Measurements from ENCODE around the gene AK8. TPM values are rescaled to one million over a fixed set of nuclear protein-coding genes. Genes with fewer than 3 reads are reported as not detected.

AK8 gene
- total and polyA plus RNA-seq, 9 donors = 0.36 to 9.8 (median 1.6) TPM

- Histone ChIP-seq H3K36me3 (no peaks in the 10 kb centered on the region), H3K27me3 (no peaks in the 10 kb centered on the region)
These were observed 16.3 kb upstream of the AK8 start for GRCh38 chr9:132894346-132894745.

DNA sequence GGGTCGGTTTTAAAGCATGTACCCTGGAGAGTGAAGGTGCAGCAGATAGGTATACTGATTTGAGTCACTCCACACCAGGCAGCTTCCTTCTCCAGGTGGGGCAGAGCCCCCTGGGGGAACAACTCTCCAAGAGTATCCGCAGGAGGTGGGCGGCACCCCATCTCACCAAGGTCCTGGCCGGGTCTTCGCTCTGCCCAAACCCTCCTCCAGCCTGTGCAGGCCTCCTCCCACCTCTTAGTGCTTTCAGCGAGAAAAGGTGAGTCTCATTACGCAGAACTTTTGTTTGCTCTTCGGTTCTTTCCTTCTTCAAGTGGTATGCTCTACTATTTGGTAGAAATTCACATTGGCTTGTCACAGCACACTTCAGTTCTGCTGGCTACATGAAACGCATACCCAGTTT is 14.3 kb upstream of the AK8 start:
- peak in 1 of 5 donors; percentile 16 for DNase-seq
- 59 to 70% (median 62%) methylated on average over 9 of the region's 9 CpGs for WGBS, 3 donors
- no peaks in the 10 kb centered on the region for H3K36me3 ChIP-seq
- H3K4me3 ChIP-seq = no peak overlapping the region
- intact Hi-C loops (cut with DNase I) = no loop called here
- H3K27me3 ChIP-seq = no peaks in the 10 kb centered on the region
- peaks cover 2% of the 10 kb centered on the region for H3K4me1 ChIP-seq (ENCODE audit: insufficient read depth)
- no peak for TF ChIP-seq POLR2A (IDR thresholded peaks at IDR 0.05)
- H3K9me3 ChIP-seq = no peaks in the 10 kb centered on the region
- H3K27ac ChIP-seq = no peak overlapping the region

More at GRCh38 chr9:132894346-132894745, 16.3 kb upstream of the AK8 start:
- intact Hi-C loops (cut with DNase I) = no loop called here
- Histone ChIP-seq H3K9me3 (no peaks in the 10 kb centered on the region), H3K4me1 (ENCODE audit: insufficient read depth) (peaks cover 2% of the 10 kb centered on the region), H3K4me3 (no peak overlapping the region), H3K27ac (no peak overlapping the region)
- DNase-seq = peak in 1 of 5 donors; percentile 13
- TF ChIP-seq, protein P1, sequence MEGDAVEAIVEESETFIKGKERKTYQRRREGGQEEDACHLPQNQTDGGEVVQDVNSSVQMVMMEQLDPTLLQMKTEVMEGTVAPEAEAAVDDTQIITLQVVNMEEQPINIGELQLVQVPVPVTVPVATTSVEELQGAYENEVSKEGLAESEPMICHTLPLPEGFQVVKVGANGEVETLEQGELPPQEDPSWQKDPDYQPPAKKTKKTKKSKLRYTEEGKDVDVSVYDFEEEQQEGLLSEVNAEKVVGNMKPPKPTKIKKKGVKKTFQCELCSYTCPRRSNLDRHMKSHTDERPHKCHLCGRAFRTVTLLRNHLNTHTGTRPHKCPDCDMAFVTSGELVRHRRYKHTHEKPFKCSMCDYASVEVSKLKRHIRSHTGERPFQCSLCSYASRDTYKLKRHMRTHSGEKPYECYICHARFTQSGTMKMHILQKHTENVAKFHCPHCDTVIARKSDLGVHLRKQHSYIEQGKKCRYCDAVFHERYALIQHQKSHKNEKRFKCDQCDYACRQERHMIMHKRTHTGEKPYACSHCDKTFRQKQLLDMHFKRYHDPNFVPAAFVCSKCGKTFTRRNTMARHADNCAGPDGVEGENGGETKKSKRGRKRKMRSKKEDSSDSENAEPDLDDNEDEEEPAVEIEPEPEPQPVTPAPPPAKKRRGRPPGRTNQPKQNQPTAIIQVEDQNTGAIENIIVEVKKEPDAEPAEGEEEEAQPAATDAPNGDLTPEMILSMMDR (IDR thresholded peaks at IDR 0.05) = no peak
- TF ChIP-seq POLR2A (IDR thresholded peaks at IDR 0.05) = no peak
- no peak for TF ChIP-seq EP300 (IDR thresholded peaks at IDR 0.05)
- 91 to 98% (median 93%) methylated on average over 5 of the region's 5 CpGs for WGBS, 3 donors

GRCh38 chr9:132888151-132888550 is 10.1 kb upstream of the AK8 start:
- no peaks in the 10 kb centered on the region for H3K9me3 ChIP-seq
- H3K36me3 ChIP-seq = no peaks in the 10 kb centered on the region
- intact Hi-C loops (cut with DNase I) = no loop called here

DNA sequence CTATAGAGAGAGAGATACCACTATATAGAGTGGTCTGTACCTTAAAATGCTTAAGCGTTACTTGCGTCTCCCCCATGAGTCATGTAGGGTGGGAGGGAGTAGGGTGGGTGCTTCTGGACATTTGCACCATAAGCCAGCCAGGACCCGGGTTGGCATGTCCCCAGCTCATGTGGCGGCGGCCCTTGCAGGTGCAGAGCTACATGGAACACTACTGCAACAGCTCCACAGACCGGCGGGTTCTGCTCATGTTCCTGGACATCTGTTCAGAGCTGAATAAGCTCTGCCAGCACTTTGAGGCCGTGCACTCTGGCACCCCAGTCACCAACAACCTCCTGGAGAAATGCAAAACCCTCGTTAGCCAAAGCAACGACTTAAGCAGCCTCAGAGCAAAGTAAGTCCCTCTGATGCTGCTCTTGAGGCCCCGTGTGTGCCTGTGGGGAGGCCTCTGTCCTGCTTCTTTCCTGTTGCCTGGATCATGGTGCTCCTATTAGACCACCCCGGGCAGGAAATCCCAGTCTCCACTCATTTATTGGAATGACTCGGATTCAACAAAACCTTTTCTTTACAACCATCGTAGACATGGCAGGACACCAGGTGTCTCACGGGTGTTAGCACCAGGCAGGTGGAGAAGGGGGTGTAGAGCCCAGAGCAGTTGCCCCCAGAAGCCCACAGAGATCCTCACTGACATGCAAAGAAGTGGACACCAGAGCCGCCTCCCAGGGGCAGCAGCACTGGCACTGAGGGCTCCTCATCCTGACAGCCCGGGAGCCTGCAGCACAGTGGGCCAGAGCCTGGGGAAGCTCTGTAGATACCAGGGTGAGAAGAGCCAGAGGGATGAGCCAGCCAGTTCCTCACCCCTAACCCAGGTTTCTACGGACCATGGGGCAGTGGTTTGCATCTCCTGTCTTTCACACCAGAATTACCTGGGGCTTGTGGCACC is 9.4 kb upstream of the AK8 start:
- Histone ChIP-seq H3K4me1 (ENCODE audit: insufficient read depth) (no peaks in the 10 kb centered on the region), H3K27ac (no peak overlapping the region), H3K36me3 (no peaks in the 10 kb centered on the region), H3K27me3 (no peaks in the 10 kb centered on the region), H3K4me3 (no peak overlapping the region), H3K9me3 (no peaks in the 10 kb centered on the region)
- intact Hi-C loops (cut with DNase I) = no loop called here
- TF ChIP-seq EP300 (IDR thresholded peaks at IDR 0.05) = no peak
- TF ChIP-seq, protein P1 (IDR thresholded peaks at IDR 0.05) = no peak
- TF ChIP-seq POLR2A (IDR thresholded peaks at IDR 0.05) = no peak
- peak in 1 of 5 donors; percentile 31 for DNase-seq
- 83 to 87% (median 86%) methylated on average over 18 of the region's 18 CpGs for WGBS, 3 donors

More at GRCh38 chr9:132888151-132888550, 10.1 kb upstream of the AK8 start:
- Histone ChIP-seq H3K27me3 (no peaks in the 10 kb centered on the region), H3K4me3 (no peak overlapping the region), H3K4me1 (ENCODE audit: insufficient read depth) (no peaks in the 10 kb centered on the region), H3K27ac (no peak overlapping the region)
- TF ChIP-seq EP300 (IDR thresholded peaks at IDR 0.05) = no peak
- no peak for TF ChIP-seq POLR2A (IDR thresholded peaks at IDR 0.05)
- TF ChIP-seq, protein P1 (IDR thresholded peaks at IDR 0.05) = no peak
- DNase-seq = no peak
- WGBS, 3 donors = 96% methylated on average over 18 of the region's 18 CpGs

- Histone ChIP-seq H3K36me3 (no peaks in the 10 kb centered on the region), H3K27me3 (no peaks in the 10 kb centered on the region), H3K9me3 (no peaks in the 10 kb centered on the region), H3K4me3 (no peak overlapping the region), H3K27ac (no peak overlapping the region), H3K4me1 (ENCODE audit: insufficient read depth) (no peaks in the 10 kb centered on the region)
- 90 to 99% (median 94%) methylated on average over 6 of the region's 6 CpGs for WGBS, 3 donors
- intact Hi-C loops (cut with DNase I) = no loop called here
- TF ChIP-seq EP300 (IDR thresholded peaks at IDR 0.05) (no peak), POLR2A (IDR thresholded peaks at IDR 0.05) (no peak)
- TF ChIP-seq, protein P1 (IDR thresholded peaks at IDR 0.05) = no peak
- DNase-seq = no peak
These were observed 8.2 kb upstream of the AK8 start for GRCh38 chr9:132886334-132886725.

All from ovary (tissue), 9 donors.